ENCODE measurements around the gene SHROOM3. TPM values are rescaled to one million over a fixed set of nuclear protein-coding genes. Genes with fewer than 3 reads are reported as not detected.

SHROOM3 gene
- total and polyA plus RNA-seq, 10 donors = 0.37 to 23.9 (median 8.3) TPM

DNA sequence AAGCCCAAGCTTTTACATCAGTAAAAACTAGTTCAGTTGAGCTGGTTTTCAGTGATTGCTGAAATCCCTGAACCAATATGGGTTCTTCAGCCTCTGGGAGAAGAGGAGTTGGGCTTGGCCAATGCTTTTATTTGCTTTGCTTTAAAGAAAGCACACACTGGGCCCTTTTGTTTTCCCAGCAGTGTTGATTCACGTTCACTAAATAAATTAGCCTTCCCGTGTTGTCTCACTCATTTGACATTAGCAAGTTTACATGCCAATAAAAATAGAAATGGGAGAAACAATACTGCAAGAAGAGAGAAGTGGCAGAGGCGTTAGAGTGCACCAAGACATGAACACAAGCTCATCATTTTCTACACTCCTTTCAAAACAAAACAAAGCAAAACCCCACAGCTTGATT, 136.2 kb downstream of the SHROOM3 start:
- H3K4me3 ChIP-seq = no peak overlapping the region
- peaks cover 0 to 11% (median 0%) of the 10 kb centered on the region in 7 donors for H3K27me3 ChIP-seq (replicated peaks in 1 of 7)
- TF ChIP-seq POLR2AphosphoS5 (IDR thresholded peaks at IDR 0.05) = no peak
- TF ChIP-seq POLR2A (IDR thresholded peaks at IDR 0.05) = no peak
- TF ChIP-seq, protein P1, sequence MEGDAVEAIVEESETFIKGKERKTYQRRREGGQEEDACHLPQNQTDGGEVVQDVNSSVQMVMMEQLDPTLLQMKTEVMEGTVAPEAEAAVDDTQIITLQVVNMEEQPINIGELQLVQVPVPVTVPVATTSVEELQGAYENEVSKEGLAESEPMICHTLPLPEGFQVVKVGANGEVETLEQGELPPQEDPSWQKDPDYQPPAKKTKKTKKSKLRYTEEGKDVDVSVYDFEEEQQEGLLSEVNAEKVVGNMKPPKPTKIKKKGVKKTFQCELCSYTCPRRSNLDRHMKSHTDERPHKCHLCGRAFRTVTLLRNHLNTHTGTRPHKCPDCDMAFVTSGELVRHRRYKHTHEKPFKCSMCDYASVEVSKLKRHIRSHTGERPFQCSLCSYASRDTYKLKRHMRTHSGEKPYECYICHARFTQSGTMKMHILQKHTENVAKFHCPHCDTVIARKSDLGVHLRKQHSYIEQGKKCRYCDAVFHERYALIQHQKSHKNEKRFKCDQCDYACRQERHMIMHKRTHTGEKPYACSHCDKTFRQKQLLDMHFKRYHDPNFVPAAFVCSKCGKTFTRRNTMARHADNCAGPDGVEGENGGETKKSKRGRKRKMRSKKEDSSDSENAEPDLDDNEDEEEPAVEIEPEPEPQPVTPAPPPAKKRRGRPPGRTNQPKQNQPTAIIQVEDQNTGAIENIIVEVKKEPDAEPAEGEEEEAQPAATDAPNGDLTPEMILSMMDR (IDR thresholded peaks at IDR 0.05 in 8 of 11, conservative IDR thresholded peaks at IDR 0.05 in 3 of 11) = no peak
- intact Hi-C loops (cut with DNase I; ENCODE audit: low total_unique reads) = no loop called here
- H3K27ac ChIP-seq = no peak overlapping the region
- 74 to 90% (median 81%) methylated on average over 3 of the region's 3 CpGs for WGBS, 5 donors
- no peaks in the 10 kb centered on the region for H3K4me1 ChIP-seq
- DNase-seq = no peak
- H3K9me3 ChIP-seq = no peaks in the 10 kb centered on the region
- no peaks in the 10 kb centered on the region for H3K36me3 ChIP-seq

DNA sequence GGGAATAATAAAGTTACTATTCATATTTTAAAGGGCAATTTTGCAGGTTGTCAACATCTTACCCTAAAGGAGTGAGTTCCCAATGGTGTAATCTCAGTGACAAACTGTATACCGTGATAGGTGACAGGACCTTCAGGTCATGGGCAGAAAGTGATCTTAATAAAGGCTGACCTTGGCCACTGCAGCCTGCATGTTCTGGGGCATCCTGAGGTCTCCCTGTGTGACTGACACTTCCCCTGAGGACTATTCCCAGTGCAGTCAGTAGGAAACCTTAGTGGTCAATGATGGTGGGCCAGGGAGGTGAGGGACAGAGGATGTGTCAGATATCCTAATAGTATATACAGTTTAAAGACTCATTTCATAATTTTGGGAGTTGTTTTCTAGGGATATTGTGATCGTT, 137.2 kb downstream of the SHROOM3 start:
- TF ChIP-seq, protein P1 (IDR thresholded peaks at IDR 0.05 in 8 of 11, conservative IDR thresholded peaks at IDR 0.05 in 3 of 11) = no peak
- TF ChIP-seq POLR2A (IDR thresholded peaks at IDR 0.05) (no peak), POLR2AphosphoS5 (IDR thresholded peaks at IDR 0.05) (no peak)
- no peaks in the 10 kb centered on the region for H3K4me1 ChIP-seq
- no peak overlapping the region for H3K4me3 ChIP-seq
- H3K36me3 ChIP-seq = no peaks in the 10 kb centered on the region
- H3K27me3 ChIP-seq (replicated peaks in 1 of 7) = peaks cover 0 to 11% (median 0%) of the 10 kb centered on the region in 7 donors
- intact Hi-C loops (cut with DNase I; ENCODE audit: low total_unique reads) = no loop called here
- no peaks in the 10 kb centered on the region for H3K9me3 ChIP-seq
- H3K27ac ChIP-seq = no peak overlapping the region
- no peak for DNase-seq
- 68 to 82% (median 77%) methylated on average over 2 of the region's 2 CpGs for WGBS, 5 donors

DNA sequence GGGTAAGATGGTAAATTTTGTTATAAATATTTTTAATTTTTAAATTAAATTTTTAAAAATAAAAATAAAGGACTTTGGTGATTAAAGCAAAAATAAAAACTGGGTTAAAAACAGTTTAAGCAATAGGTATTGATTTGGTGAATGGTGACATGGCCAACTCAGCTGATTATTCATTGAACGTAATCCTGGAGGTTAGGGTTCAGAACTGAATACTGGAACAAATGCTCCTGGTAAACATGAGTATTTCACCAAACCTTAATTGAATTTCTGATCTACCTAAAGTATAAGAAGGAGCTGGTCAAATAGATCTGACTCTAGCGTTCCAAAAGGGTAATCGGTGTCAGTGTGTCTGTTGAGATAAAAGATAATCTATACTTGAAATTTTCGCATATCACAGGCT, 141.8 kb downstream of the SHROOM3 start:
- WGBS, 5 donors = 91 to 99% (median 94%) methylated on average over 4 of the region's 4 CpGs
- Histone ChIP-seq H3K36me3 (no peaks in the 10 kb centered on the region), H3K4me1 (no peaks in the 10 kb centered on the region), H3K27ac (no peak overlapping the region), H3K4me3 (no peak overlapping the region), H3K27me3 (replicated peaks in 1 of 7) (peaks cover 0 to 11% (median 0%) of the 10 kb centered on the region in 7 donors), H3K9me3 (no peaks in the 10 kb centered on the region)
- no peak for DNase-seq
- intact Hi-C loops (cut with DNase I; ENCODE audit: low total_unique reads) = no loop called here
- TF ChIP-seq POLR2A (IDR thresholded peaks at IDR 0.05) (no peak), POLR2AphosphoS5 (IDR thresholded peaks at IDR 0.05) (no peak)
- TF ChIP-seq, protein P1 (IDR thresholded peaks at IDR 0.05 in 8 of 11, conservative IDR thresholded peaks at IDR 0.05 in 3 of 11) = no peak

DNA sequence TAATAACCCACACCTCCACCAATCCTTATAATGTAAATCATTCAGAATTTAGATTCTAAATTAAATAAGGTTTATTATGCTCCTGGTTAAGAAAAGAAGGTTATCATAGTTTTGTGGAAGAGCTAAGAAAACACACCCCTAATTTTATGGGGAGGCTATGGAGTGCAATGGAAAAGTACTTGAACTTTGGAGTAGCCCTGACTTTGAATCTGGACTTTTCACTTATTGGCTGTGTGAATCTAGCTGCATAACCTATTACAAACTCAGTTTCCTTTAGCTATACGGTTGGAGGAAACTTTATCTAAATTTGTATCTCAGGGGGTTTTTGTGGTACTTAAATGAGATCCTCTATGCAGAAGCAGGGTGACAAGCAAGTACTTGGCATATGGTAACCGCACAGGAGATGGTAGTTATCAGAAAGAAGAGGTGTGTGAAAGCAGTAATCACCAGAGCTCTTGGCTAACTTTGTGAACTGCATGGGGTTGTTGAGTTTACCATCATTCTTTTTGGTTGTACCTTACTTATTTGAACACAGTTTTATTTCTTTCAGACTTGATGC, 143.1 kb downstream of the SHROOM3 start:
- no peaks in the 10 kb centered on the region for H3K4me1 ChIP-seq
- H3K27me3 ChIP-seq (replicated peaks in 1 of 7) = peaks cover 0 to 19% (median 0%) of the 10 kb centered on the region in 7 donors
- H3K9me3 ChIP-seq = no peaks in the 10 kb centered on the region
- 42 to 47% (median 46%) methylated on average over 2 of the region's 2 CpGs for WGBS, 5 donors
- TF ChIP-seq, protein P1 (IDR thresholded peaks at IDR 0.05 in 8 of 11, conservative IDR thresholded peaks at IDR 0.05 in 3 of 11) = no peak
- TF ChIP-seq POLR2AphosphoS5 (IDR thresholded peaks at IDR 0.05) (no peak), POLR2A (IDR thresholded peaks at IDR 0.05) (no peak)
- no peak overlapping the region for H3K27ac ChIP-seq
- intact Hi-C loops (cut with DNase I; ENCODE audit: low total_unique reads) = no loop called here
- no peak for DNase-seq
- no peaks in the 10 kb centered on the region for H3K36me3 ChIP-seq
- H3K4me3 ChIP-seq = no peak overlapping the region
